TTC549 (cell line): Measurements from ENCODE around the gene NCR2.
"Not testable (repeated sequence)": the region's sequence is repeated elsewhere in the genome, so short reads cannot be mapped to it uniquely, and the experiment has no call there.

Experiments
- FAIRE-seq: peaks from 2 replicates; lab custom pipeline; 2012; peaks lifted over from hg19 to GRCh38; lab: Jason Lieb, UNC

NCR2 gene

GRCh38 chr6:41335296-41335695 lies at the start of gene NCR2:
Gene NCR2, plus strand, starts transcription at chr6:41335608. Its CDS starts 269 bp downstream, at chr6:41335877.
- no peak for FAIRE-seq

- FAIRE-seq, result no peak
Observed at GRCh38 chr6:41286544-41287346, 48.7 kb upstream of the NCR2 start, which contains the start of gene TREM1. Gene TREM1, minus strand, starts transcription at chr6:41286682. Its CDS starts 27 bp downstream, at chr6:41286655.

GRCh38 chr6:41288030-41288753 lies 47.2 kb upstream of the NCR2 start:
- FAIRE-seq, result no peak

- no peak for FAIRE-seq
Observed at GRCh38 chr6:41288754-41289129, 46.7 kb upstream of the NCR2 start.

GRCh38 chr6:41289815-41290214 lies 45.6 kb upstream of the NCR2 start:
- no peak for FAIRE-seq

- FAIRE-seq, result no peak
Observed at GRCh38 chr6:41291717-41292116, 43.7 kb upstream of the NCR2 start.

- FAIRE-seq, result no peak
Observed at GRCh38 chr6:41294214-41294872, 41.1 kb upstream of the NCR2 start.

- FAIRE-seq, result not testable (repeated sequence)
Observed at GRCh38 chr6:41297248-41297647, 38.2 kb upstream of the NCR2 start.

- no peak for FAIRE-seq
Observed at GRCh38 chr6:41298785-41299502, 36.5 kb upstream of the NCR2 start.

GRCh38 chr6:41302638-41303037 lies 32.8 kb upstream of the NCR2 start:
- FAIRE-seq, result no peak

GRCh38 chr6:41306187-41306854 lies 29.1 kb upstream of the NCR2 start:
- peak; percentile 23 for FAIRE-seq

GRCh38 chr6:41315203-41315602 lies 20.2 kb upstream of the NCR2 start:
- FAIRE-seq, result no peak

GRCh38 chr6:41315943-41316620 lies 19.3 kb upstream of the NCR2 start:
- no peak for FAIRE-seq

- no peak for FAIRE-seq
Observed at GRCh38 chr6:41318261-41318653, 17.2 kb upstream of the NCR2 start.

- no peak for FAIRE-seq
Observed at GRCh38 chr6:41318654-41319565, 16.5 kb upstream of the NCR2 start.

GRCh38 chr6:41321183-41321582 lies 14.2 kb upstream of the NCR2 start:
- FAIRE-seq, result no peak

GRCh38 chr6:41325446-41326066 lies 9.9 kb upstream of the NCR2 start:
- FAIRE-seq, result no peak

- FAIRE-seq, result no peak
Observed at GRCh38 chr6:41326092-41326491, 9.3 kb upstream of the NCR2 start.

GRCh38 chr6:41327177-41327576 lies 8.2 kb upstream of the NCR2 start:
- no peak for FAIRE-seq
